ENCODE measurements around the gene BCAS3. TPM values are rescaled to one million over a fixed set of nuclear protein-coding genes. Genes with fewer than 3 reads are reported as not detected.

The BCAS3 gene
- total and polyA plus RNA-seq, 11 donors, result 4.5 to 23.5 (median 17.9) TPM

- no peak overlapping the region for H3K27ac ChIP-seq
- no peaks in the 10 kb centered on the region for H3K36me3 ChIP-seq
- intact Hi-C loops (cut with DNase I), result no loop called here
- DNase-seq (no peak), ATAC-seq (no peak)
- H3K9me3 ChIP-seq, result no peaks in the 10 kb centered on the region
- H3K27me3 ChIP-seq, result no peaks in the 10 kb centered on the region
- peaks cover 0 to 4% (median 0%) of the 10 kb centered on the region in 12 donors for H3K4me1 ChIP-seq
- no peak overlapping the region for H3K4me3 ChIP-seq
- TF ChIP-seq CTCF (IDR thresholded peaks at IDR 0.05), result no peak
- no peak for TF ChIP-seq POLR2A (IDR thresholded peaks at IDR 0.05)
- WGBS, 4 donors, result 93 to 97% (median 95%) methylated on average over 3 of the region's 3 CpGs
Measured at GRCh38 chr17:60840456-60840855, 162.8 kb downstream of the BCAS3 start.

- 91 to 94% (median 92%) methylated on average over 6 of the region's 6 CpGs for WGBS, 4 donors
- intact Hi-C loops (cut with DNase I), result no loop called here
- no peaks in the 10 kb centered on the region for H3K36me3 ChIP-seq
- no peak for TF ChIP-seq CTCF (IDR thresholded peaks at IDR 0.05)
- no peak for TF ChIP-seq POLR2A (IDR thresholded peaks at IDR 0.05)
- H3K9me3 ChIP-seq, result peaks cover 0 to 4% (median 0%) of the 10 kb centered on the region in 12 donors
- no peak overlapping the region for H3K27ac ChIP-seq
- no peaks in the 10 kb centered on the region for H3K27me3 ChIP-seq
- H3K4me1 ChIP-seq, result peaks cover 0 to 4% (median 0%) of the 10 kb centered on the region in 12 donors
- ATAC-seq, result no peak
- no peak overlapping the region for H3K4me3 ChIP-seq
- no peak for DNase-seq
Measured at GRCh38 chr17:60845012-60845411, 167.4 kb downstream of the BCAS3 start.

- DNase-seq (no peak), ATAC-seq (no peak)
- H3K4me3 ChIP-seq, result no peak overlapping the region
- no peaks in the 10 kb centered on the region for H3K27me3 ChIP-seq
- H3K4me1 ChIP-seq, result peaks cover 0 to 4% (median 0%) of the 10 kb centered on the region in 12 donors
- no peaks in the 10 kb centered on the region for H3K36me3 ChIP-seq
- no peak overlapping the region for H3K27ac ChIP-seq
- peaks cover 0 to 4% (median 0%) of the 10 kb centered on the region in 12 donors for H3K9me3 ChIP-seq
- intact Hi-C loops (cut with DNase I), result no loop called here
- 86 to 90% (median 88%) methylated on average over 1 of the region's 1 CpG for WGBS, 4 donors
- TF ChIP-seq POLR2A (IDR thresholded peaks at IDR 0.05), result no peak
- no peak for TF ChIP-seq CTCF (IDR thresholded peaks at IDR 0.05)
Measured at GRCh38 chr17:60846175-60846574, 168.5 kb downstream of the BCAS3 start.

GRCh38 chr17:60851181-60851580, 173.5 kb downstream of the BCAS3 start:
- no peak for ATAC-seq
- Histone ChIP-seq H3K9me3 (peaks cover 0 to 6% (median 0%) of the 10 kb centered on the region in 12 donors), H3K27me3 (no peaks in the 10 kb centered on the region), H3K4me1 (peaks cover 0 to 2% (median 0%) of the 10 kb centered on the region in 12 donors), H3K36me3 (no peaks in the 10 kb centered on the region), H3K4me3 (no peak overlapping the region), H3K27ac (no peak overlapping the region)
- no peak for DNase-seq
- intact Hi-C loops (cut with DNase I), result no loop called here
- TF ChIP-seq POLR2A (IDR thresholded peaks at IDR 0.05) (no peak), CTCF (IDR thresholded peaks at IDR 0.05) (no peak)
- WGBS, 4 donors, result 79 to 85% (median 81%) methylated on average over 17 of the region's 17 CpGs

All from heart left ventricle (tissue), 16 donors.